Stimulated activated CD8-positive, alpha-beta memory T cell treated with anti-CD3 and anti-CD28 coated beads, Interleukin-15, amount 100 ng/mL, for 4 hours (primary cell): Measurements from ENCODE around the gene ERAL1.
"Not testable (repeated sequence)": the region's sequence is repeated elsewhere in the genome, so short reads cannot be mapped to it uniquely, and the experiment has no call there.

Source experiments
- DNase-seq, 2 donors: peaks; one replicate each; pipeline ENCODE4 v3.0.0-alpha.2; 2020; ENCODE audit warnings: low read depth in 2 of 2

Gene ERAL1

GRCh38 chr17:28899212-28899815 is 44.5 kb downstream of the ERAL1 start:
- DNase-seq = no peak

- no peak for DNase-seq
These were observed 46.3 kb downstream of the ERAL1 start for GRCh38 chr17:28900986-28901726.

GRCh38 chr17:28901866-28902818 is 47.3 kb downstream of the ERAL1 start:
- DNase-seq = no peak

GRCh38 chr17:28902819-28903545 is 48.2 kb downstream of the ERAL1 start, which contains the start of gene DHRS13:
Gene DHRS13, minus strand, starts transcription at chr17:28903079. Its CDS starts 135 bp downstream, at chr17:28902944.
- DNase-seq = peak; percentile 83 to 84

GRCh38 chr17:28903546-28903841 is 48.7 kb downstream of the ERAL1 start:
- DNase-seq = not testable (repeated sequence)

- DNase-seq = no peak
These were observed 50.0 kb downstream of the ERAL1 start for GRCh38 chr17:28904800-28905199.

GRCh38 chr17:28906276-28906675 is 51.5 kb downstream of the ERAL1 start:
- DNase-seq = no peak

- DNase-seq = no peak
These were observed 52.1 kb downstream of the ERAL1 start for GRCh38 chr17:28906706-28907438.

- DNase-seq = no peak
These were observed 53.1 kb downstream of the ERAL1 start for GRCh38 chr17:28907709-28908475.

GRCh38 chr17:28908640-28909167 is 53.9 kb downstream of the ERAL1 start:
- DNase-seq = no peak

- DNase-seq = no peak
These were observed 55.7 kb downstream of the ERAL1 start for GRCh38 chr17:28910534-28910933.
